ENCODE data around the gene OTOP2.
"Not testable (repeated sequence)": the region's sequence is repeated elsewhere in the genome, so short reads cannot be mapped to it uniquely, and the experiment has no call there.

OTOP2 gene

DNA sequence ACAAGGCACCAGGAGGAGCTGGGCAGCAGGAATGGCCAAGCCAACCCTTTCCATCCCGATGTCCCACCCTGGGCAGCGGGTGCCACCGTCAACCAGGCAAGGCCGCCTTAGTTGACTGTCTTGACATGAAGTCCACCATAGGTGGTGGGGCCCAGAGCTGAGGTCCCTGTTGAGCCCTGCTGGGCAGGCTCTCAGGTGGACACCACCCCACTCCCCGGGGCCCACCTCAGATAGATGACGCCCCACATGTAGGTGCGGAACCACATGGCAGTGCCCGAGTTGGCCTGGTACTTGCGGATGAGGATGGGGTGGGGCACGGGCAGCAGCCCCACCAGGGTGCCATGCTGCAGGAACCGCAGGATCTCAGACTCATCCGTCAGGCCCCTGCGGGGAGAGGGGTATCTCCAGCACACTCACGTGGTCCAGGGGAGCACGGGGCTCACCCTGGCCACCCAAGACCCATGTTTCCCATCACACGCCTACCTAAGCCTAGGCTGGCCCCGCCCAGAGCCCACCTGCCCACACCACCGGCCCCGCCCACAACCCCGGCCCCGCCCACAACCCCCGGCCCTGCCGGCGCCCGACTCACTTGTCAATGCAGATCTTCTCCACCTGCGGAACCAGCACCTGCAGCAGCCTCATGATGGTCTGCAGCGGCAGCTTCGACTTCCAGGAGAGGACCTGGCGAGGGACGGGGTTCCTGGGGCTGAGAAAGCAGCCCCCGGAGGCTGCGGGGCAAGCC is 27.8 kb downstream of the OTOP2 start:
- no peak overlapping the region for H3K4me3 ChIP-seq (ENCODE audit: low read depth, low read length)

GRCh38 chr17:74952431-74953133 is 28.5 kb downstream of the OTOP2 start:
- H3K4me3 ChIP-seq (ENCODE audit: low read depth, low read length) = no peak overlapping the region

GRCh38 chr17:74953134-74953687 is 29.1 kb downstream of the OTOP2 start:
- H3K4me3 ChIP-seq (ENCODE audit: low read depth, low read length) = no peak overlapping the region

- no peak overlapping the region for H3K4me3 ChIP-seq (ENCODE audit: low read depth, low read length)
Measured at GRCh38 chr17:74954115-74954514, 30.0 kb downstream of the OTOP2 start.

GRCh38 chr17:74954665-74955421 is 30.8 kb downstream of the OTOP2 start:
- H3K4me3 ChIP-seq (ENCODE audit: low read depth, low read length) = no peak overlapping the region

- H3K4me3 ChIP-seq (ENCODE audit: low read depth, low read length) = no peak overlapping the region
Measured at GRCh38 chr17:74956093-74956492, 32.0 kb downstream of the OTOP2 start.

DNA sequence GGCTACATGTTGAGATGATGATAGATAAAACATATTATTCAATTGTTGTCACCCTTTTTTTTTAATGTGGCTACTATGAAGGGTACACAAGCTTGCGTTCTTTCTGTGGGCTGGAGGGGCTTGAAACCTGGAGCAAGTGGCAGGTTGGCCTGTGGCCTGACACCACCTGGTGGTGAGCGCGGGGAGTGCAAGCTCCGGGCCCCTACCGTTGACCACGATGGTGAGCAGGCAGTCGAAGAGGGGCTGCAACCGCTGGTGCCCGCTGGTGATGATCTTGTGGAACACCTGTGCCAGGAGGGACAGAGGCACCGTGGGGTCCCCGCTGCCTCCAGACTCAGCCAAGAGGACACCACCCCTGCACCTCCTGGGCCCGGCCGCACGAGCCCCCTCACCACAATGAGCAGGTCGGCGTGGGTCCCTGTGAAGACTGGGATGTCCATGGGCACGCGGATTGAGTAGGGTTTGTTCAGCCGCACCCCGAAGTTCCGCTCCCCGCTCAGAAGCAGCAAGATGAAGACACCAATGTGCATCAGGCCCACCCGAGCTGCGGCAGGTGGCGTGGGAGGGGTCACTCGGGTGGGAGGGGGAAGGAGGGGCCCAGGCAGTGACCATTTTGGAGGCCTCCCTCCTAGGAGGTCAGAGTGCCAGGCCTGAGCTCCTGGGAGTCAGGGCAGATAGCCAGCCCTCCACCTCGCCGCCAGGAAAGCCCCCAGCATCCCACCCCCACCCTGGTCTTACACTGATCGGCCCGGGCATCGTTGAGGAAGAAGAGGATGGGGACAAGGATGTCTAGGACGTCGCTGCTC is 34.1 kb downstream of the OTOP2 start:
- H3K4me3 ChIP-seq (ENCODE audit: low read depth, low read length) = no peak overlapping the region

DNA sequence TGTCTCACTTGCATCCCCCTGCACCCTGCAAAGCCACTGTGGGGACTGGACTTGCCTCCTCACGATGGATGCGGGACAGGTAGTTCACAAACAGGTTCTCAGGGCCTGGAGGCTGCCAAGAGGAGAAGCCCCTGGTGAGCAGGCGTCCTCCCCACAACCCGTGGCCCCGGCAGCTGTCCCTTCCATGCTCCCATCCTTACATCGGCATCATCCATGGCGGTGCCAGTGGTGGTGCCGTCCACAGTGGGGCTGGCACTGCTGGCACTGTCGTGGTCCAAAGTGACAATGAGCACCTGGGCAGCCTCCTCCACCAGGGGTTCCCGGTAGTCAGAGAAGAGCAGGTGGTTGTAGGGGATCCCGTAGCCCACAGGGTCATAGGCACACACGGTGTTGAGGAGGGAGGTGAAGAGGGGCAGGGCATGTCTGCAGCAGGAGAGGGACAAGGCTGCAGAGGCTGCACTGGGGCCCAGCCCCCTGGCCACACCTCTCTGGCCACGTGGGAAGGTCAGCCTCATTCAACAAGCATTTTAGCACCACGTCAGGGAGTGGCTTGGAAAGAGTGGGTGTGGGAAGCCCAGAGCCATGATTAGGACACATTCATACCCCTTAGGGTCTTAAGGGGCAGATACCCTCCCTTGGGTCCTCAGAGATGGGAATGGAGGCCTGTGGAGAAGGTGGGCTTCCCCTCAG is 35.9 kb downstream of the OTOP2 start:
- no peak overlapping the region for H3K4me3 ChIP-seq (ENCODE audit: low read depth, low read length)

GRCh38 chr17:74960570-74961342 is 36.7 kb downstream of the OTOP2 start:
- no peak overlapping the region for H3K4me3 ChIP-seq (ENCODE audit: low read depth, low read length)

GRCh38 chr17:74961657-74962350 is 37.7 kb downstream of the OTOP2 start:
- no peak overlapping the region for H3K4me3 ChIP-seq (ENCODE audit: low read depth, low read length)

DNA sequence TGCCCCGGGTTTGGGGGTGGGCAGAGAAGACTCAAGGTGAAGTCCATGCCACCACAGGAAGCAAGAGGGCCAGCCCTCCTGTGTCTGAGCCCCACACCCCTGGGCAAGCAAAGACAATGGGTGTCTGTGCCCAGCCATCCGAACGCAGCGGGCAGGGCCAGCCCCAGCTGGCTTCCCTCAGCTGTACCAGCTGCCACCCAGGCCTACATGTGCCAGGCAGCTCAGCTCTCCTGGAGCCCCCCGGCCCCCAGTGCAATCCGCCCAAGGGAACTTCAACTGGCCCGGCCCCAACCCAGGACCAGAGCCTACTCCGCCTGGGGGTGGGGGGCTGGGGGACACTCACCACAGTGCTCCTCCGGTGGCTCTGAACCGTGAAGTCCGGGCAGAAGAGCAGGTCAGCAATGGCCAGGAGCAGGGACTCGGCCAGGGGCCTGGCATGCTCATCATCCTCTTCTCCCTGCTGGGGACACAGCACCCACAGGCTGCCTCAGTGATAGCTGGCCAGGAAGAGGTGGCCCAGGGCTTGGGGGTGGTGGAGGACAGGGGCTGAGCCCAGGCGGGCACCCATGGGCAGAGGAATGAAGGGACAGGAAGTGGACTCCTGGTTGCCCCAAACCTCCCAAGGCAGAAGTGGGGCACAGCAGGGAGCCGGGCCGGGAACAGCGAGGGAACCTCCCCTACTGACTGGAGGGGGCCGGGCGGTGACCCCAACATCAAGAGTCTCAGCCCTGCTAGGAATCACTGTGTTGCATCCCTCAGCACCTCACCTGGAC is 38.7 kb downstream of the OTOP2 start:
- no peak overlapping the region for H3K4me3 ChIP-seq (ENCODE audit: low read depth, low read length)

GRCh38 chr17:74963656-74964055 is 39.6 kb downstream of the OTOP2 start:
- H3K4me3 ChIP-seq (ENCODE audit: low read depth, low read length) = no peak overlapping the region

DNA sequence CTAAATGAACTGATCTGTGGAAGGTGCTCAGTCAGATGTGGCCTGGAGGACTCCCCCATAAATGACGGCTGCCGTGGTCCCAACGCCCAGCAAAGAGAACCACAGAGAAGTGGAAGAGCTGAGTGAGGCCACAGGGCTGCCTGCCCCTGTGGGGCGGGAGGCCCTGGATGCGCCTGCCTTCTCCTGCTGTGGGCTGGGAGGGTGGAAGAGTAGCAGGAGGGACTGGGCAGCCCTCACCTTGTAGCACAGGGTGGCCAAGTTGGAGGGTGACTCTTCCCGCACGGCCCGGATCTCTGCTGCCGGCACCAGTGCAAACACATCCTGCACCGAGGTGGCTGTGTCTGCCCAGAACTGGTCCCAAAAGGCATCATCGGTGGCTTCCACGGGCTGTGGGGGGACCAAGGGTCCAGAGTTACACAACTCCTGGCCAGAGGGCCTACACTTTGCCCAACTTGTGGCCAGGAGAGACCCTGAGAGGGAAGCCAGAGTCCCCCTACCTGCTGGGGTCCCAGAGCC is 40.2 kb downstream of the OTOP2 start:
- H3K4me3 ChIP-seq (ENCODE audit: low read depth, low read length) = no peak overlapping the region

- no peak overlapping the region for H3K4me3 ChIP-seq (ENCODE audit: low read depth, low read length)
Measured at GRCh38 chr17:74964988-74965622, 41.0 kb downstream of the OTOP2 start.

- H3K4me3 ChIP-seq (ENCODE audit: low read depth, low read length) = no peak overlapping the region
Measured at GRCh38 chr17:74968361-74968780, 44.3 kb downstream of the OTOP2 start.

- not testable (repeated sequence) for H3K4me3 ChIP-seq (ENCODE audit: low read depth, low read length)
Measured at GRCh38 chr17:74969501-74969900, 45.4 kb downstream of the OTOP2 start.

DNA sequence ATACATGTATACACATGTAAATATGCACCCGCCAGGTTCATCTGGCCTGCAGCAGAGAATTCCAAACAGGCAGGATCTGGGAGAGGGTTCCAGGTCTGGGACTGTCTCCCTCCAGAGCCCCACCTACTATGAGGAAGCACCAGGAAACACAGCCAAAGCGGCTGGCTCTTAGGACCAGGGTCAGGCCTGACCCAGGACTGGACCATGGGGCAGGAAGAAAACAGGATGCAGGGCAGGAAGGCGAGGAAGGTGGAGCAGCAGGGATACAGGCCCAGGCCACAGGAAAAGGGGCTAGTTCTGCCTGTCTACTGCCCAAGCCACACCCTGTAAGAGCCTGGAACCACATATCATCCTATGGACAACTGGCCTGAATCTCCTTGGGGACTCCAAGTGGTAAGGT is 46.3 kb downstream of the OTOP2 start:
- no peak overlapping the region for H3K4me3 ChIP-seq (ENCODE audit: low read depth, low read length)
